K562 (cell line): Measurements from ENCODE around the gene INPPL1. TPM values are rescaled to one million over a fixed set of nuclear protein-coding genes. Genes with fewer than 3 reads are reported as not detected.

Experiments used
- ARID4B ChIP-seq: sonication (generic); formaldehyde crosslinking; IDR thresholded peaks from 2 replicates; pipeline ENCODE4 v1.8.0; 2022; ENCODE audit warnings: mild to moderate bottlenecking, missing genetic modification reagents
- PREB ChIP-seq: sonication (generic); formaldehyde crosslinking; IDR thresholded peaks from 2 replicates; pipeline ENCODE4 v1.8.1; 2023; ENCODE audit warnings: mild to moderate bottlenecking, missing genetic modification reagents
- RFX7 ChIP-seq: fragments of 250-450 bp; sonication (Bioruptor Pico); IDR thresholded peaks from 2 replicates; pipeline ENCODE4 v1.5.1; 2021; ENCODE audit warnings: mild to moderate bottlenecking
- SREBF2 ChIP-seq: sonication (generic); formaldehyde crosslinking; IDR thresholded peaks from 2 replicates; pipeline ENCODE4 v1.4.0; 2020; ENCODE audit warnings: mild to moderate bottlenecking, missing genetic modification reagents
- SRSF7 ChIP-seq: fragments of 200-400 bp; formaldehyde crosslinking; optimal IDR thresholded peaks from 2 replicates; pipeline ENCODE3; 2017; ENCODE audit warnings: mild to moderate bottlenecking, low read depth, low read length
- STAT6 ChIP-seq: sonication (generic); formaldehyde crosslinking; IDR thresholded peaks from 2 replicates; pipeline ENCODE4 v1.8.1; 2023; ENCODE audit warnings: mild to moderate bottlenecking, missing genetic modification reagents
- TARDBP ChIP-seq: fragments of 450-650 bp; IDR thresholded peaks from 2 replicates; pipeline ENCODE4 v1.6.1; 2016
- TCFL5 ChIP-seq: fragments of 250-450 bp; sonication (Bioruptor Pico); conservative IDR thresholded peaks from 2 replicates; pipeline ENCODE4 v1.6.1; 2021; ENCODE audit warnings: mild to moderate bottlenecking, moderate library complexity, matching md5 sums
- ZBTB11 ChIP-seq, 3 experiments: fragments of 200-800 bp in 1 of 3; fragments of 250-450 bp in 1 of 3; fragments of 450-650 bp in 1 of 3; sonication (Bioruptor Pico) in 1 of 3; sonication (Bioruptor generic) in 1 of 3; formaldehyde crosslinking in 1 of 3; IDR thresholded peaks; 2 replicates each; pipeline versions ENCODE4 v1.6.1 to v1.8.0; 2016 to 2022; ENCODE audit warnings: mild to moderate bottlenecking in 2 of 3, missing genetic modification characterization in 2 of 3, missing compliant biosample characterization in 1 of 3, moderate library complexity in 1 of 3
- ZKSCAN8 ChIP-seq: fragments of 200-800 bp; sonication (Bioruptor generic); IDR thresholded peaks from 2 replicates; pipeline ENCODE4 v1.6.1; 2016; ENCODE audit warnings: missing genetic modification characterization, missing compliant biosample characterization
- ZNF79 ChIP-seq: fragments of 250-450 bp; sonication (Bioruptor Pico); IDR thresholded peaks from 2 replicates; pipeline ENCODE4 v1.4.0; 2020; ENCODE audit warnings: low read depth, mild to moderate bottlenecking, moderate library complexity
- polyA plus RNA-seq, 8 experiments: library from polyadenylated mRNA; depleted of rRNA in 4 of 8; stranded (reverse) in 5 of 8; unstranded in 3 of 8; fragments of >200 nt; fragmentation: Nextera tagmentation in 2 of 8; fragmentation: Illumina TruSeq in 1 of 8; extraction: Ambion mirVana in 2 of 8; extraction: Trizol in 1 of 8; gene quantifications; 2 replicates each; pipeline versions ENCODE4 v1.2.1 to v1.2.3, GENCODE V29; 2011 to 2014; ENCODE audit warnings: inconsistent platforms in 1 of 8, missing spikeins in 1 of 8
- total RNA-seq, 7 experiments: library from RNA; depleted of rRNA in 6 of 7; stranded (reverse); fragments of >200 nt in 6 of 7; fragmentation: Illumina TruSeq in 2 of 7; extraction: Trizol in 2 of 7; gene quantifications; 2 replicates each; pipeline versions ENCODE4 v1.2.1 to v1.2.3, GENCODE V29; 2011 to 2021; ENCODE audit warnings: low replicate concordance in 1 of 7
- TF ChIP-seq, protein P1 (sequence below): sonication (generic); formaldehyde crosslinking; IDR thresholded peaks from 2 replicates; pipeline ENCODE4 v1.9.0; 2022; ENCODE audit warnings: mild to moderate bottlenecking, missing genetic modification reagents
- TF ChIP-seq, protein P2 (sequence below), 2 experiments: fragments of 450-650 bp in 1 of 2; sonication (generic) in 1 of 2; formaldehyde crosslinking in 1 of 2; IDR thresholded peaks in 1 of 2; conservative IDR thresholded peaks in 1 of 2; 2 replicates each; pipeline versions ENCODE4 v1.6.1 to v1.8.1; 2016 to 2023; ENCODE audit warnings: mild to moderate bottlenecking in 2 of 2, moderate library complexity in 2 of 2, inconsistent platforms in 1 of 2, missing genetic modification reagents in 1 of 2

The INPPL1 gene
- total and polyA plus RNA-seq, 9 of the 15 experiments (the other 6 are each of a cell fraction or from before 2014, with no cell fraction given): 0.55 to 137 (median 61.6) TPM

DNA sequence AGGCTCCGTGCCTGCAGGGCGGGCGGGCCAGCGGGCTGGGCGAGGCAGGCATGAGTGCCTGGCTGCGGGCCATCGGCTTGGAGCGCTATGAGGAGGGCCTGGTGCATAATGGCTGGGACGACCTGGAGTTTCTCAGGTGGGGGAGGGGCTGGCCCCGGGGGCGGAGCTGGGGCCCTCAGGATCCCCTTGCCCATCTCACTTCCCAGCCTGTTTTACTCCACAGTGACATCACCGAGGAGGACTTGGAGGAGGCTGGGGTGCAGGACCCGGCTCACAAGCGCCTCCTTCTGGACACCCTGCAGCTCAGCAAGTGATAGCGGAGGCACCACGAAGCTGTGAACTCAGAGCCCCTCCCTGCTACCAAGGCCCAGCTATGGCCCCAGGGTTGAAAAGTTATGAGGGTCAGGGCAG is 13.5 kb downstream of the INPPL1 start (continued):
- TF ChIP-seq PREB (no peak), TARDBP (no peak), RFX7 (CRISPR knock-in tag) (no peak), STAT6 (CRISPR knock-in tag) (no peak), ARID4B (CRISPR knock-in tag) (no peak), ZNF79 (CRISPR knock-in tag) (no peak), SRSF7 (no peak), SREBF2 (CRISPR knock-in tag) (no peak), ZKSCAN8 (CRISPR knock-in tag) (no peak), TCFL5 (CRISPR knock-in tag) (no peak), ZBTB11 (CRISPR knock-in tag; IDR thresholded peaks at IDR 0.05) (no peak)
- TF ChIP-seq, protein P1, sequence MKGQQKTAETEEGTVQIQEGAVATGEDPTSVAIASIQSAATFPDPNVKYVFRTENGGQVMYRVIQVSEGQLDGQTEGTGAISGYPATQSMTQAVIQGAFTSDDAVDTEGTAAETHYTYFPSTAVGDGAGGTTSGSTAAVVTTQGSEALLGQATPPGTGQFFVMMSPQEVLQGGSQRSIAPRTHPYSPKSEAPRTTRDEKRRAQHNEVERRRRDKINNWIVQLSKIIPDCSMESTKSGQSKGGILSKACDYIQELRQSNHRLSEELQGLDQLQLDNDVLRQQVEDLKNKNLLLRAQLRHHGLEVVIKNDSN (CRISPR knock-in tag): no peak
- TF ChIP-seq, protein P2, sequence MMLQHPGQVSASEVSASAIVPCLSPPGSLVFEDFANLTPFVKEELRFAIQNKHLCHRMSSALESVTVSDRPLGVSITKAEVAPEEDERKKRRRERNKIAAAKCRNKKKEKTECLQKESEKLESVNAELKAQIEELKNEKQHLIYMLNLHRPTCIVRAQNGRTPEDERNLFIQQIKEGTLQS (IDR thresholded peaks at IDR 0.05): peak; percentile 60
- TF ChIP-seq, protein P2 (CRISPR knock-in tag; conservative IDR thresholded peaks at IDR 0.05): no peak
